DOHH2 (cell line): ENCODE results near the gene RPRML.

Source experiments
- CTCF ChIP-seq: fragments of 200-600 bp; sonication (generic); IDR thresholded peaks from one replicate; pipeline ENCODE4 v1.5.1; 2014; ENCODE audit warnings: antibody characterized with exemption, mild to moderate bottlenecking, low read depth, low read length; ENCODE audit not compliant: poor library complexity, severe bottlenecking
- EZH2phosphoT487 ChIP-seq: fragments of 200-600 bp; sonication (generic); IDR thresholded peaks from 2 replicates; pipeline ENCODE4 v1.6.1; 2017; ENCODE audit warnings: borderline replicate concordance, mild to moderate bottlenecking, antibody characterized with exemption, low read length, moderate library complexity, mixed read lengths

GRCh38 chr17:46949291-46950174 lies 29.5 kb downstream of the RPRML start:
- no peak for TF ChIP-seq CTCF
- no peak for TF ChIP-seq EZH2phosphoT487
